ENCODE measurements around the gene TAS1R2. TPM values are rescaled to one million over a fixed set of nuclear protein-coding genes. Genes with fewer than 3 reads are reported as not detected.

The TAS1R2 gene
- total and polyA plus RNA-seq, 2 of the 13 experiments (the other 11 are each of a cell fraction or from before 2014, with no cell fraction given): not detected

DNA sequence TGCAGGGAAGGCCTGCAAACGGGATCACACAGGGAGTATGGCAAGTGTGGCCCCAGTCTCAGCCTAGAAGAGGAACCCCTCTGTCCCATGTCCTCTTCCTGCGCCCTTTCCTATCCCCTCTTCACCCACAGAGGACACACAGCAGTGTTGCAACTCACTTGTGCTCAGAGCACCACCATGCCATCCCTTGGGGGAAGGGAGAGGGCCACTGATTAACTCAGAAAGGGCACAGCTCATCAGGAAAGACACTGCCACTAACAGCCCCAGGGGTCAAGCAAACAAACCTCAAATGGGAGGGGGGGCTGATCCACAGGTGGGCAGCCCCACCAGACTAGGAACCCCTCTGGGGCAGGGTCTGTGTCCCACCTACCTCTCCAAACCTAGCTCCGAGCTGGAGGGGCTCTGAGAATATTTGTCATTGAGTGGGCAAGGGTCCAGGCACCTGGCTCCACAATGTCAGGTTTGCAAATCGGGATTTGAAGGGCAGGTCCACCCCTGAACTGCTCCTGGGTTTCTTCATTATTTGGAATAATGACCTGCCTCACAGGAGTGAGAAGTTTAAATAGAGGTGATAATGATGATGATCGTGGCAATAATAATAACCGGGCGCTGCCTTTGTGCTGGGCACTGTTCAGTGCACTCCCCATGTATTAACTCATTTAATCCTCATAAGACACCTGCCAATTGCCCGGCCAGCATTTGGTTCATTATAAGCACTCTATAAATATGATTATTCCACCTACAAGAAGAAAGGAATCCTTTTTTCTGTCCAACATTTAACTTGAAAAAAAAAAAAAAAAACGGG, 41.9 kb upstream of the TAS1R2 start (continued):
- TF ChIP-seq ZC3H13 (CRISPR knock-in tag; IDR thresholded peaks at IDR 0.05) (no peak; the same call in 1 of the 2 replicates), ZNF788 (CRISPR knock-in tag; IDR thresholded peaks at IDR 0.05; ENCODE audit: borderline replicate concordance) (peak; percentile 93; the same call in 1 of the 2 replicates), ZSCAN12 (CRISPR knock-in tag; IDR thresholded peaks at IDR 0.05) (no peak), MEIS1 (CRISPR knock-in tag; IDR thresholded peaks at IDR 0.05; ENCODE audit: borderline replicate concordance) (0 out of 2 replicates have a peak, but pooled peaks have one; percentile 26), MXD4 (CRISPR knock-in tag; IDR thresholded peaks at IDR 0.05) (peak; percentile 53; the same call in 1 of the 2 replicates), PHB2 (IDR thresholded peaks at IDR 0.05; ENCODE audit: partially characterized antibody) (no peak), HOXA5 (CRISPR knock-in tag; IDR thresholded peaks at IDR 0.05) (0 out of 2 replicates have a peak, but pooled peaks have one; percentile 37), ZNF747 (CRISPR knock-in tag; IDR thresholded peaks at IDR 0.05; ENCODE audit: borderline replicate concordance) (peak; percentile 71; the same call in 1 of the 2 replicates), GABPA (IDR thresholded peaks at IDR 0.05; ENCODE audit: low read depth, low read length) (no peak), GABPA (CRISPR knock-in tag; IDR thresholded peaks at IDR 0.05; ENCODE audit: low read depth) (peak; percentile 47; the same call in 1 of the 2 replicates)
- TF ChIP-seq, protein P1, sequence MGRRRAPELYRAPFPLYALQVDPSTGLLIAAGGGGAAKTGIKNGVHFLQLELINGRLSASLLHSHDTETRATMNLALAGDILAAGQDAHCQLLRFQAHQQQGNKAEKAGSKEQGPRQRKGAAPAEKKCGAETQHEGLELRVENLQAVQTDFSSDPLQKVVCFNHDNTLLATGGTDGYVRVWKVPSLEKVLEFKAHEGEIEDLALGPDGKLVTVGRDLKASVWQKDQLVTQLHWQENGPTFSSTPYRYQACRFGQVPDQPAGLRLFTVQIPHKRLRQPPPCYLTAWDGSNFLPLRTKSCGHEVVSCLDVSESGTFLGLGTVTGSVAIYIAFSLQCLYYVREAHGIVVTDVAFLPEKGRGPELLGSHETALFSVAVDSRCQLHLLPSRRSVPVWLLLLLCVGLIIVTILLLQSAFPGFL (CRISPR knock-in tag; IDR thresholded peaks at IDR 0.05): no peak
- TF ChIP-seq, protein P2, sequence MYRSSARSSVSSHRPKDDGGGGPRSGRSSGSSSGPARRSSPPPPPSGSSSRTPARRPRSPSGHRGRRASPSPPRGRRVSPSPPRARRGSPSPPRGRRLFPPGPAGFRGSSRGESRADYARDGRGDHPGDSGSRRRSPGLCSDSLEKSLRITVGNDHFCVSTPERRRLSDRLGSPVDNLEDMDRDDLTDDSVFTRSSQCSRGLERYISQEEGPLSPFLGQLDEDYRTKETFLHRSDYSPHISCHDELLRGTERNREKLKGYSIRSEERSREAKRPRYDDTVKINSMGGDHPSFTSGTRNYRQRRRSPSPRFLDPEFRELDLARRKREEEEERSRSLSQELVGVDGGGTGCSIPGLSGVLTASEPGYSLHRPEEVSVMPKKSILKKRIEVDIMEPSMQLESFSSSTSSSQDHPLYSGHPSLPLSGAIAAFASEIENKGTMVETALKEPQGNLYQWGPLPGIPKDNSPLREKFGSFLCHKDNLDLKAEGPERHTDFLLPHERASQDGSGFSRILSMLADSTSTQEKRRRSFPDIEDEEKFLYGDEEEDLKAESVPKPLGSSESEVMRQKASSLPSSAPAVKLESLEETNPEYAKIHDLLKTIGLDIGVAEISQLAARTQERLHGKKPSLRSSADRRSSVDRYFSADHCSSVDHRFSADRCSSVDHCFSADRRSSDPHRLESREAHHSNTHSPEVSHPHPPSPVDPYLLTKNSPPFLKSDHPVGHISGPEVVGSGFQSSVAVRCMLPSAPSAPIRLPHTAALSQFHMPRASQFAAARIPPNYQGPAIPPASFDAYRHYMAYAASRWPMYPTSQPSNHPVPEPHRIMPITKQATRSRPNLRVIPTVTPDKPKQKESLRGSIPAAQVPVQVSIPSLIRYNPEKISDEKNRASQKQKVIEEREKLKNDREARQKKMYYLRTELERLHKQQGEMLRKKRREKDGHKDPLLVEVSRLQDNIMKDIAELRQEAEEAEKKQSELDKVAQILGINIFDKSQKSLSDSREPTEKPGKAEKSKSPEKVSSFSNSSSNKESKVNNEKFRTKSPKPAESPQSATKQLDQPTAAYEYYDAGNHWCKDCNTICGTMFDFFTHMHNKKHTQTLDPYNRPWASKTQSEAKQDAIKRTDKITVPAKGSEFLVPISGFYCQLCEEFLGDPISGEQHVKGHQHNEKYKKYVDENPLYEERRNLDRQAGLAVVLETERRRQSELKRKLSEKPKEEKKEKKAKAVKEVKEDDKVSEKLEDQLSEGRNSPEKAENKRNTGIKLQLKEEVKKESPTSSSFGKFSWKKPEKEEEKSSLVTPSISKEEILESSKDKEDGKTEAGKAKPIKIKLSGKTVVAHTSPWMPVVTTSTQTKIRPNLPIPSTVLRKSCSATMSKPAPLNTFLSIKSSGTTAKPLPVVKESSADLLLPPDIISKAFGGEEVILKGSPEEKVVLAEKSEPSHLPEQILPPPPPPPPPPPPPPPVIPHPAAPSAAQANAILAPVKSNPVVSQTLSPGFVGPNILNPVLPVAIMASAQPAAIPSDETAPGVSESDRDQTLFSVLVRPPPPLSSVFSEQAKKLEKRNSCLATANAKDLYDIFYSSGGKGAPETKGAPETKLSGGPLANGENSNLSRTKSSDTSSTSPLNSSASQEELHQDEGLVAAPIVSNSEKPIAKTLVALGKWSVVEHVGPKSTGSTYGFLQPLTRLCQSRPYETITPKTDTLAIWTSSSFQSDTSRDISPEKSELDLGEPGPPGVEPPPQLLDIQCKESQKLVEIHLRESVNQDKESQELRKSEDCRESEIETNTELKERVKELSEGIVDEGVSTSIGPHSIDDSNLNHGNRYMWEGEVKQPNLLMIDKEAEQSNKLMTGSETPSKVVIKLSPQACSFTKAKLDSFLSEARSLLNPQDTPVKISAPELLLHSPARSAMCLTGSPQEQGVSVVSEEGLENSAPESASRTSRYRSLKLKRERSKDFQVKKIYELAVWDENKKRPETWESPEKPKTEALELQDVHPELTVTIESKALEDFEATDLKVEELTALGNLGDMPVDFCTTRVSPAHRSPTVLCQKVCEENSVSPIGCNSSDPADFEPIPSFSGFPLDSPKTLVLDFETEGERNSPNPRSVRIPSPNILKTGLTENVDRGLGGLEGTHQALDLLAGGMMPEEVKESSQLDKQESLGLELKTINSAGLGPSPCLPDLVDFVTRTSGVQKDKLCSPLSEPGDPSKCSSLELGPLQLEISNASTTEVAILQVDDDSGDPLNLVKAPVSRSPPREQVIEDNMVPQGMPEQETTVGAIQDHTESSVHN (CRISPR knock-in tag; IDR thresholded peaks at IDR 0.05): no peak
- TF ChIP-seq, protein P3, sequence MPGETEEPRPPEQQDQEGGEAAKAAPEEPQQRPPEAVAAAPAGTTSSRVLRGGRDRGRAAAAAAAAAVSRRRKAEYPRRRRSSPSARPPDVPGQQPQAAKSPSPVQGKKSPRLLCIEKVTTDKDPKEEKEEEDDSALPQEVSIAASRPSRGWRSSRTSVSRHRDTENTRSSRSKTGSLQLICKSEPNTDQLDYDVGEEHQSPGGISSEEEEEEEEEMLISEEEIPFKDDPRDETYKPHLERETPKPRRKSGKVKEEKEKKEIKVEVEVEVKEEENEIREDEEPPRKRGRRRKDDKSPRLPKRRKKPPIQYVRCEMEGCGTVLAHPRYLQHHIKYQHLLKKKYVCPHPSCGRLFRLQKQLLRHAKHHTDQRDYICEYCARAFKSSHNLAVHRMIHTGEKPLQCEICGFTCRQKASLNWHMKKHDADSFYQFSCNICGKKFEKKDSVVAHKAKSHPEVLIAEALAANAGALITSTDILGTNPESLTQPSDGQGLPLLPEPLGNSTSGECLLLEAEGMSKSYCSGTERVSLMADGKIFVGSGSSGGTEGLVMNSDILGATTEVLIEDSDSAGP (CRISPR knock-in tag; IDR thresholded peaks at IDR 0.05; ENCODE audit: borderline replicate concordance): peak; percentile 30
- TF ChIP-seq, protein P4, sequence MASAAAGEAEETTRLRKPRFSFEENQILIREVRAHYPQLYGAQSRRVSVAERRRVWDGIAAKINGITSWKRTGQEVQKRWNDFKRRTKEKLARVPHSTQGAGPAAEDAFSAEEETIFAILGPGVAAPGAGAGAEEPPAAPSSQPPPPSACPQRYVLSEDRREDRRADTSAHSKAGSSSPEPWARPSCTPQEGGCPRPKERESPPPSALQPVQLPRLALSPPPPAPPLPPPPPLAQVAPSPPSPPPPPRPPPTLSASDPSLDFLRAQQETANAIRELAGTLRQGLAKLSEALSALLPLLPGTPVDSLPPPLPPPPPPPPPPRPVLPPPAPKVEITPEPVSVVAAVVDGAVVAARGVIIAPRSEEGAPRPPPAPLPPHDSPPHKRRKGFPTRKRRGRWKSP (CRISPR knock-in tag; IDR thresholded peaks at IDR 0.05): 0 out of 2 replicates have a peak, but pooled peaks have one; percentile 31
- TF ChIP-seq, protein P5, sequence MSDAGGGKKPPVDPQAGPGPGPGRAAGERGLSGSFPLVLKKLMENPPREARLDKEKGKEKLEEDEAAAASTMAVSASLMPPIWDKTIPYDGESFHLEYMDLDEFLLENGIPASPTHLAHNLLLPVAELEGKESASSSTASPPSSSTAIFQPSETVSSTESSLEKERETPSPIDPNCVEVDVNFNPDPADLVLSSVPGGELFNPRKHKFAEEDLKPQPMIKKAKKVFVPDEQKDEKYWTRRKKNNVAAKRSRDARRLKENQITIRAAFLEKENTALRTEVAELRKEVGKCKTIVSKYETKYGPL (CRISPR knock-in tag; IDR thresholded peaks at IDR 0.05): no peak

Data from HepG2 (cell line).